ENCODE results near the gene SLC6A2. TPM values are rescaled to one million over a fixed set of nuclear protein-coding genes. Genes with fewer than 3 reads are reported as not detected.

SLC6A2 gene
- total RNA-seq, 6 donors from 2014 or later = 0.20 TPM; not detected in 5

GRCh38 chr16:55656691-55657092, 904 bp downstream of the SLC6A2 start:
- peaks cover 0 to 15% (median 8%) of the 10 kb centered on the region in 4 donors for H3K4me1 ChIP-seq
- no peaks in the 10 kb centered on the region for H3K36me3 ChIP-seq
- no peak overlapping the region for H3K27ac ChIP-seq
- peaks cover 0 to 20% (median 8%) of the 10 kb centered on the region in 4 donors for H3K27me3 ChIP-seq
- ATAC-seq (ENCODE audit: low FRiP score in 2 of 2) (no peak), DNase-seq (peak in 1 of 2 donors; percentile 73)
- no peaks in the 10 kb centered on the region for H3K9me3 ChIP-seq
- no peak for TF ChIP-seq CTCF (IDR thresholded peaks at IDR 0.05)
- TF ChIP-seq POLR2A (IDR thresholded peaks at IDR 0.05) = no peak
- no peak for TF ChIP-seq POLR2AphosphoS5 (IDR thresholded peaks at IDR 0.05)
- TF ChIP-seq EP300 (IDR thresholded peaks at IDR 0.05) = no peak
- peak overlapping the region in 1 of 4 donors; percentile 26 for H3K4me3 ChIP-seq
- 10 to 12% methylated on average over 19 to 29 of the region's 37 CpGs for WGBS, 2 donors

- Histone ChIP-seq H3K27me3 (peaks cover 0 to 20% (median 8%) of the 10 kb centered on the region in 4 donors), H3K9me3 (no peaks in the 10 kb centered on the region), H3K27ac (no peak overlapping the region), H3K4me3 (no peak overlapping the region), H3K4me1 (peaks cover 0 to 15% (median 8%) of the 10 kb centered on the region in 4 donors), H3K36me3 (no peaks in the 10 kb centered on the region)
- DNase-seq (no peak), ATAC-seq (ENCODE audit: low FRiP score in 2 of 2) (no peak)
- TF ChIP-seq EP300 (IDR thresholded peaks at IDR 0.05) (no peak), CTCF (IDR thresholded peaks at IDR 0.05) (no peak), POLR2AphosphoS5 (IDR thresholded peaks at IDR 0.05) (no peak), POLR2A (IDR thresholded peaks at IDR 0.05) (no peak)
- WGBS, 2 donors = 80 to 100% methylated on average over 3 of the region's 3 CpGs
Observed at GRCh38 chr16:55657616-55658015, 1.8 kb downstream of the SLC6A2 start.

GRCh38 chr16:55658898-55659420, 3.2 kb downstream of the SLC6A2 start:
- H3K4me3 ChIP-seq = no peak overlapping the region
- 53 to 56% methylated on average over 7 of the region's 7 CpGs for WGBS, 2 donors
- H3K4me1 ChIP-seq = peaks cover 0 to 15% (median 8%) of the 10 kb centered on the region in 4 donors
- ATAC-seq (ENCODE audit: low FRiP score in 2 of 2) = no peak
- DNase-seq = no peak
- TF ChIP-seq EP300 (IDR thresholded peaks at IDR 0.05) = no peak
- TF ChIP-seq POLR2AphosphoS5 (IDR thresholded peaks at IDR 0.05) = no peak
- TF ChIP-seq CTCF (IDR thresholded peaks at IDR 0.05) = no peak
- TF ChIP-seq POLR2A (IDR thresholded peaks at IDR 0.05) = no peak
- H3K27ac ChIP-seq = no peak overlapping the region
- H3K27me3 ChIP-seq = peaks cover 0 to 20% (median 8%) of the 10 kb centered on the region in 4 donors
- H3K9me3 ChIP-seq = no peaks in the 10 kb centered on the region
- H3K36me3 ChIP-seq = no peaks in the 10 kb centered on the region

GRCh38 chr16:55660026-55660425, 4.2 kb downstream of the SLC6A2 start:
- Histone ChIP-seq H3K4me3 (no peak overlapping the region), H3K9me3 (no peaks in the 10 kb centered on the region), H3K4me1 (peaks cover 0 to 15% (median 8%) of the 10 kb centered on the region in 4 donors), H3K27me3 (peaks cover 0 to 19% (median 8%) of the 10 kb centered on the region in 4 donors), H3K36me3 (no peaks in the 10 kb centered on the region), H3K27ac (no peak overlapping the region)
- TF ChIP-seq POLR2A (IDR thresholded peaks at IDR 0.05) (no peak), CTCF (IDR thresholded peaks at IDR 0.05) (no peak), POLR2AphosphoS5 (IDR thresholded peaks at IDR 0.05) (no peak)
- WGBS, 2 donors = 63 to 74% methylated on average over 1 of the region's 1 CpG
- DNase-seq (no peak), ATAC-seq (ENCODE audit: low FRiP score in 2 of 2) (no peak)

- Histone ChIP-seq H3K4me1 (peaks cover 0 to 9% (median 7%) of the 10 kb centered on the region in 4 donors), H3K9me3 (no peaks in the 10 kb centered on the region), H3K4me3 (no peak overlapping the region), H3K36me3 (no peaks in the 10 kb centered on the region), H3K27ac (no peak overlapping the region), H3K27me3 (peaks cover 0 to 11% (median 6%) of the 10 kb centered on the region in 4 donors)
- DNase-seq (no peak), ATAC-seq (ENCODE audit: low FRiP score in 2 of 2) (no peak)
- TF ChIP-seq EP300 (IDR thresholded peaks at IDR 0.05) (no peak), POLR2AphosphoS5 (IDR thresholded peaks at IDR 0.05) (no peak), CTCF (IDR thresholded peaks at IDR 0.05) (no peak), POLR2A (IDR thresholded peaks at IDR 0.05) (no peak)
- WGBS, 2 donors = 40 to 65% methylated on average over 1 to 2 of the region's 2 CpGs
Observed at GRCh38 chr16:55660828-55661227, 5.0 kb downstream of the SLC6A2 start.

Measured in upper lobe of left lung (tissue), 6 donors.